HepG2 (cell line): ENCODE results near the gene PRR29.

ENCODE experiments used
- EP300 ChIP-seq, 3 experiments: sonication (generic) in 1 of 3; formaldehyde crosslinking in 1 of 3; IDR thresholded peaks; 2 replicates each; pipeline versions ENCODE4 v1.5.1 to v1.6.1; 2011 to 2020; ENCODE audit warnings: low read depth in 2 of 3, low read length in 2 of 3, borderline replicate concordance in 1 of 3, improper control_type of control experiment in 1 of 3, mild to moderate bottlenecking in 1 of 3, missing genetic modification reagents in 1 of 3, moderate library complexity in 1 of 3
- FOXA1 ChIP-seq, 2 experiments: fragments of 450-650 bp in 1 of 2; sonication (generic) in 1 of 2; formaldehyde crosslinking in 1 of 2; IDR thresholded peaks; 2 replicates each; pipeline versions ENCODE4 v1.4.0 to v1.6.1; 2016 to 2020; ENCODE audit warnings: missing genetic modification reagents in 1 of 2
- GABPA ChIP-seq, 2 experiments: IDR thresholded peaks; 2 replicates each; pipeline ENCODE4 v1.6.1; 2011 to 2016; ENCODE audit warnings: low read depth in 2 of 2, low read length in 1 of 2, missing biosample characterization in 1 of 2, missing genetic modification characterization in 1 of 2
- HNRNPL ChIP-seq: fragments of 200-400 bp; formaldehyde crosslinking; IDR thresholded peaks from 2 replicates; pipeline ENCODE4 v1.6.1; 2017; ENCODE audit warnings: mild to moderate bottlenecking, low read depth, low read length
- SUZ12 ChIP-seq: fragments of 150-350 bp; IDR thresholded peaks from 2 replicates; pipeline ENCODE4 v1.6.1; 2014; ENCODE audit warnings: low read depth, low read length
- THRA ChIP-seq: sonication (generic); formaldehyde crosslinking; IDR thresholded peaks from 2 replicates; pipeline ENCODE4 v1.4.0; 2020; ENCODE audit warnings: missing genetic modification reagents, borderline replicate concordance
- TOPORS ChIP-seq: sonication (generic); formaldehyde crosslinking; IDR thresholded peaks from 2 replicates; pipeline ENCODE4 v1.8.0; 2023; ENCODE audit warnings: mild to moderate bottlenecking, missing genetic modification reagents
- ZNF780A ChIP-seq: sonication (generic); formaldehyde crosslinking; IDR thresholded peaks from 2 replicates; pipeline ENCODE4 v1.8.0; 2022; ENCODE audit warnings: mild to moderate bottlenecking, missing genetic modification reagents, moderate library complexity
- ZSCAN29 ChIP-seq: sonication (generic); formaldehyde crosslinking; conservative IDR thresholded peaks from 2 replicates; pipeline ENCODE4 v1.4.0; 2020; ENCODE audit warnings: mild to moderate bottlenecking, missing genetic modification reagents
- TF ChIP-seq, protein P1 (sequence below): IDR thresholded peaks from 2 replicates; pipeline ENCODE4 v1.6.1; 2012; ENCODE audit warnings: low read length, improper control_type of control experiment
- TF ChIP-seq, protein P2 (sequence below): sonication (generic); formaldehyde crosslinking; IDR thresholded peaks from 2 replicates; pipeline ENCODE4 v1.5.0; 2020; ENCODE audit warnings: mild to moderate bottlenecking, missing genetic modification reagents, moderate library complexity

- TF ChIP-seq ZNF780A (CRISPR knock-in tag) (no peak), EP300 (IDR thresholded peaks at IDR 0.05; ENCODE audit: low read depth in 2 of 2, low read length in 2 of 2) (no peak), EP300 (CRISPR knock-in tag; IDR thresholded peaks at IDR 0.05; ENCODE audit: borderline replicate concordance) (no peak), SUZ12 (no peak), GABPA (IDR thresholded peaks at IDR 0.05; ENCODE audit: low read depth, low read length) (no peak), GABPA (CRISPR knock-in tag; IDR thresholded peaks at IDR 0.05; ENCODE audit: low read depth) (no peak), THRA (CRISPR knock-in tag) (no peak), ZSCAN29 (CRISPR knock-in tag) (no peak), TOPORS (CRISPR knock-in tag) (no peak), HNRNPL (no peak), FOXA1 (IDR thresholded peaks at IDR 0.05) (no peak), FOXA1 (CRISPR knock-in tag; IDR thresholded peaks at IDR 0.05) (no peak)
- TF ChIP-seq, protein P1, sequence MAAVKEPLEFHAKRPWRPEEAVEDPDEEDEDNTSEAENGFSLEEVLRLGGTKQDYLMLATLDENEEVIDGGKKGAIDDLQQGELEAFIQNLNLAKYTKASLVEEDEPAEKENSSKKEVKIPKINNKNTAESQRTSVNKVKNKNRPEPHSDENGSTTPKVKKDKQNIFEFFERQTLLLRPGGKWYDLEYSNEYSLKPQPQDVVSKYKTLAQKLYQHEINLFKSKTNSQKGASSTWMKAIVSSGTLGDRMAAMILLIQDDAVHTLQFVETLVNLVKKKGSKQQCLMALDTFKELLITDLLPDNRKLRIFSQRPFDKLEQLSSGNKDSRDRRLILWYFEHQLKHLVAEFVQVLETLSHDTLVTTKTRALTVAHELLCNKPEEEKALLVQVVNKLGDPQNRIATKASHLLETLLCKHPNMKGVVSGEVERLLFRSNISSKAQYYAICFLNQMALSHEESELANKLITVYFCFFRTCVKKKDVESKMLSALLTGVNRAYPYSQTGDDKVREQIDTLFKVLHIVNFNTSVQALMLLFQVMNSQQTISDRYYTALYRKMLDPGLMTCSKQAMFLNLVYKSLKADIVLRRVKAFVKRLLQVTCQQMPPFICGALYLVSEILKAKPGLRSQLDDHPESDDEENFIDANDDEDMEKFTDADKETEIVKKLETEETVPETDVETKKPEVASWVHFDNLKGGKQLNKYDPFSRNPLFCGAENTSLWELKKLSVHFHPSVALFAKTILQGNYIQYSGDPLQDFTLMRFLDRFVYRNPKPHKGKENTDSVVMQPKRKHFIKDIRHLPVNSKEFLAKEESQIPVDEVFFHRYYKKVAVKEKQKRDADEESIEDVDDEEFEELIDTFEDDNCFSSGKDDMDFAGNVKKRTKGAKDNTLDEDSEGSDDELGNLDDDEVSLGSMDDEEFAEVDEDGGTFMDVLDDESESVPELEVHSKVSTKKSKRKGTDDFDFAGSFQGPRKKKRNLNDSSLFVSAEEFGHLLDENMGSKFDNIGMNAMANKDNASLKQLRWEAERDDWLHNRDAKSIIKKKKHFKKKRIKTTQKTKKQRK = no peak
- TF ChIP-seq, protein P2, sequence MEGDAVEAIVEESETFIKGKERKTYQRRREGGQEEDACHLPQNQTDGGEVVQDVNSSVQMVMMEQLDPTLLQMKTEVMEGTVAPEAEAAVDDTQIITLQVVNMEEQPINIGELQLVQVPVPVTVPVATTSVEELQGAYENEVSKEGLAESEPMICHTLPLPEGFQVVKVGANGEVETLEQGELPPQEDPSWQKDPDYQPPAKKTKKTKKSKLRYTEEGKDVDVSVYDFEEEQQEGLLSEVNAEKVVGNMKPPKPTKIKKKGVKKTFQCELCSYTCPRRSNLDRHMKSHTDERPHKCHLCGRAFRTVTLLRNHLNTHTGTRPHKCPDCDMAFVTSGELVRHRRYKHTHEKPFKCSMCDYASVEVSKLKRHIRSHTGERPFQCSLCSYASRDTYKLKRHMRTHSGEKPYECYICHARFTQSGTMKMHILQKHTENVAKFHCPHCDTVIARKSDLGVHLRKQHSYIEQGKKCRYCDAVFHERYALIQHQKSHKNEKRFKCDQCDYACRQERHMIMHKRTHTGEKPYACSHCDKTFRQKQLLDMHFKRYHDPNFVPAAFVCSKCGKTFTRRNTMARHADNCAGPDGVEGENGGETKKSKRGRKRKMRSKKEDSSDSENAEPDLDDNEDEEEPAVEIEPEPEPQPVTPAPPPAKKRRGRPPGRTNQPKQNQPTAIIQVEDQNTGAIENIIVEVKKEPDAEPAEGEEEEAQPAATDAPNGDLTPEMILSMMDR = no peak
Measured at GRCh38 chr17:63972796-63973195, 25.4 kb upstream of the PRR29 start, which contains the start of gene SCN4A.
